Nephron progenitor cell (in vitro differentiated cells): ENCODE measurements around the gene ALG6.

ENCODE experiments used
- DNase-seq: peaks from one replicate; pipeline ENCODE4 v3.0.0; 2021
- H3K27ac Mint-ChIP-seq: 2 replicates; pipeline ENCODE4 v1.8.0; 2021; ENCODE audit warnings: mild to moderate bottlenecking, moderate library complexity, mixed read lengths
- H3K27me3 Mint-ChIP-seq: 2 replicates; pipeline ENCODE4 v1.8.0; 2021; ENCODE audit warnings: mild to moderate bottlenecking, low read depth, mixed read lengths; ENCODE audit not compliant: poor library complexity
- H3K36me3 Mint-ChIP-seq: 2 replicates; pipeline ENCODE4 v1.8.0; 2021; ENCODE audit warnings: low read depth, mixed read lengths
- H3K4me1 Mint-ChIP-seq: 2 replicates; pipeline ENCODE4 v1.8.0; 2021; ENCODE audit warnings: mixed read lengths
- H3K4me3 Mint-ChIP-seq: 2 replicates; pipeline ENCODE4 v1.8.0; 2021; ENCODE audit warnings: mild to moderate bottlenecking, moderate library complexity, mixed read lengths
- H3K9me3 Mint-ChIP-seq: 2 replicates; pipeline ENCODE4 v1.8.0; 2021; ENCODE audit warnings: mild to moderate bottlenecking, moderate library complexity, mixed read lengths
- TF ChIP-seq, protein P1 (sequence below): fragments of 200-600 bp; sonication (generic); IDR thresholded peaks from 2 replicates; pipeline ENCODE4 v1.5.0; 2021; ENCODE audit warnings: antibody characterized with exemption

Gene ALG6

DNA sequence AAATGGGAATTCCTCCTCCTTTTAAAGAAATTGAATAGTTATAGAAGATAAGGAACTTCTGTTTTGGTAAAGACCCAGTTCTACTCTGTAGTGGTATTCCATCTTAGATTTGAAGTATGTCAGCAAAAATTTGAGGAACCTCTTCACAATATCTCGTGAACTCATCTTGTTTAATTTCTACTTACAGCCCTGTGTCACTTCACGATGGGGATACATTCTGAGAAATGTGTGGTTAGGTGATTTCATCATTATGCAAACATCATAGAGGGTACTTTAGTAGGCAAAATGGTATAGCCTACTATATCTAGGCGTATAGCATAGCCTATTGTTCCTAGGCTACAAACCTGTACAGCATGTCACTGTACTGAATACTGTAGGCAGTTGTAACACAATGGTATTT, 36.0 kb downstream of the ALG6 start:
- no peak overlapping the region for H3K27ac Mint-ChIP-seq
- H3K27me3 Mint-ChIP-seq = peaks cover 3% of the 10 kb centered on the region
- H3K9me3 Mint-ChIP-seq = no peaks in the 10 kb centered on the region
- peaks cover 36% of the 10 kb centered on the region for H3K36me3 Mint-ChIP-seq
- no peaks in the 10 kb centered on the region for H3K4me1 Mint-ChIP-seq
- H3K4me3 Mint-ChIP-seq = no peak overlapping the region
- DNase-seq = no peak
- TF ChIP-seq, protein P1, sequence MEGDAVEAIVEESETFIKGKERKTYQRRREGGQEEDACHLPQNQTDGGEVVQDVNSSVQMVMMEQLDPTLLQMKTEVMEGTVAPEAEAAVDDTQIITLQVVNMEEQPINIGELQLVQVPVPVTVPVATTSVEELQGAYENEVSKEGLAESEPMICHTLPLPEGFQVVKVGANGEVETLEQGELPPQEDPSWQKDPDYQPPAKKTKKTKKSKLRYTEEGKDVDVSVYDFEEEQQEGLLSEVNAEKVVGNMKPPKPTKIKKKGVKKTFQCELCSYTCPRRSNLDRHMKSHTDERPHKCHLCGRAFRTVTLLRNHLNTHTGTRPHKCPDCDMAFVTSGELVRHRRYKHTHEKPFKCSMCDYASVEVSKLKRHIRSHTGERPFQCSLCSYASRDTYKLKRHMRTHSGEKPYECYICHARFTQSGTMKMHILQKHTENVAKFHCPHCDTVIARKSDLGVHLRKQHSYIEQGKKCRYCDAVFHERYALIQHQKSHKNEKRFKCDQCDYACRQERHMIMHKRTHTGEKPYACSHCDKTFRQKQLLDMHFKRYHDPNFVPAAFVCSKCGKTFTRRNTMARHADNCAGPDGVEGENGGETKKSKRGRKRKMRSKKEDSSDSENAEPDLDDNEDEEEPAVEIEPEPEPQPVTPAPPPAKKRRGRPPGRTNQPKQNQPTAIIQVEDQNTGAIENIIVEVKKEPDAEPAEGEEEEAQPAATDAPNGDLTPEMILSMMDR = no peak

DNA sequence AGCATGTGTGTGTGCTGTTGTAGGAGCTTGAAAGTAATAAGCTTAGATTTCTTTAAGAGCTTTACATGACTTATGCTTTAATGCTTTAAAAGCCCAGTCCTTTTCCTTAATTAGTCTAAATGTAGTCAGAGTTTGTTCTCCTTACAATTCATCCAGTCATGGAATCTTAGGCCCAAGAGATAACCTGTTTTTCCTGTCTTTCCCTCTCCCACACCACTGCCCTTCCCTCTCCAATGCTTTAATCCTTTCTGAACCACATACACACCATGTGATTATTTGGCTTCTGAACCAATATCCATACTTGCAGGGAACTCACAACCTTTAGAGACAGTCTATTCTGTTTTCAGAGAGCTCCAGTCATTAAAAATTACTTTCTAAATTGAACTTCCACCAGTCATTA, 37.6 kb downstream of the ALG6 start:
- no peaks in the 10 kb centered on the region for H3K4me1 Mint-ChIP-seq
- no peak overlapping the region for H3K4me3 Mint-ChIP-seq
- no peaks in the 10 kb centered on the region for H3K9me3 Mint-ChIP-seq
- peaks cover 3% of the 10 kb centered on the region for H3K27me3 Mint-ChIP-seq
- no peak for DNase-seq
- H3K27ac Mint-ChIP-seq = peak overlapping the region; percentile 17
- TF ChIP-seq, protein P1 = no peak
- peaks cover 23% of the 10 kb centered on the region for H3K36me3 Mint-ChIP-seq

DNA sequence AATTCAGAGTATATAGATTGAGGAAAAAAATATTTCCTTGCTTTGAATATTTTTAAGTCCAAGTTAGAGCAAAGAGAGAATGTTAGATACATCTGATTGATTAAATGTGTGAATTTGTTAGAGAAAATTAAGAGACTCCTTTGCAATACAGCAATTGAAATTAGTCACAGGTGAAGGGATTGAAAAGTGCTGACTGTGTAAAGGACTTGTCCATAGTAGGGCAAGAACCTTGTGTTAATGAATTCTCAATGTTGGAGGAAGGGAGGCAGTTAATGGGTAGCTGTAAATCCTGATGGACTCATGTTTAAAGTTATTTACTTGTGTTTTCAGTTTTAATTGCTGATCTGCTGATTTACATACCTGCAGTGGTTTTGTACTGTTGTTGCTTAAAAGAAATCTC, 38.6 kb downstream of the ALG6 start:
- Mint-ChIP-seq H3K4me3 (no peak overlapping the region), H3K4me1 (no peaks in the 10 kb centered on the region), H3K27ac (no peak overlapping the region), H3K36me3 (peaks cover 15% of the 10 kb centered on the region), H3K27me3 (peaks cover 3% of the 10 kb centered on the region), H3K9me3 (no peaks in the 10 kb centered on the region)
- no peak for DNase-seq
- TF ChIP-seq, protein P1 = no peak

DNA sequence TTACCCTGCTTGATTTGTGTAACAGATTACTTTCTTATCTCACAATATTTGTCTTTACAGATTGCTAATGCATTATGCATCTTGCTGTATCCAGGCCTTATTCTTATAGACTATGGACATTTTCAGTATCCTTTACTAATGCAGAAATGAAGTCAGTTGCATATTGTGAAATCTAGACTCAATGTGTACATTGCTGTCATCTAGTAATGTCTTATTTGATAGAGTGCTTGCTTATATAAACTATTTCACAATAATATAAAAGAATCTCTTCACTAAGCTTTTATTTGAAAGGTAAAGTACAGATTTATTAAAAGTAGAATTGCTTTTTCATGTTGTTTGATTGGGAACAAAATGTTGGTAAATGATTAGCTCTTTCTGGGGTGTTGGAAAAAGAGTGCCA, 39.6 kb downstream of the ALG6 start:
- Mint-ChIP-seq H3K4me3 (no peak overlapping the region), H3K4me1 (no peaks in the 10 kb centered on the region), H3K27me3 (peaks cover 3% of the 10 kb centered on the region), H3K36me3 (peaks cover 8% of the 10 kb centered on the region), H3K9me3 (no peaks in the 10 kb centered on the region), H3K27ac (no peak overlapping the region)
- no peak for DNase-seq
- TF ChIP-seq, protein P1 = no peak

DNA sequence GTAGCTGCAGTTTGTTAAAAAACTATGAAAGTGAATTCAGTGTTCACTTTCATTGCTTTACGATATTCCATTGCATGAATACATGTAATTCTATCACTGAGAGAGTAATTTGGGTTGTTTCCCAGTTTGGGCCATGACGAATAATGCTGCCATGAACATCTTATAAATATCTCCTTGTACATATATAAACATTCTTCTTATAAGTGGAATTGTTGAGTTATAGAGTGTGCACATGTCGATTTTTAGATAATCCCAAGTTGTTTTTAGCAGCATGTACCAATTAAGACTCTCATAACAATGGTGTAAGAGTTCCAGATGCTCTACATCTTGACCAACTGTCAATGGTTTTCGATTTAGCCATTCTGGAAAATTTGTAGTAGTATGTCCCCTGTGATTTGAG, 40.9 kb downstream of the ALG6 start:
- Mint-ChIP-seq H3K36me3 (peaks cover 3% of the 10 kb centered on the region), H3K27ac (no peak overlapping the region), H3K27me3 (peaks cover 3% of the 10 kb centered on the region), H3K4me3 (no peak overlapping the region), H3K9me3 (no peaks in the 10 kb centered on the region), H3K4me1 (no peaks in the 10 kb centered on the region)
- no peak for DNase-seq
- TF ChIP-seq, protein P1 = no peak

DNA sequence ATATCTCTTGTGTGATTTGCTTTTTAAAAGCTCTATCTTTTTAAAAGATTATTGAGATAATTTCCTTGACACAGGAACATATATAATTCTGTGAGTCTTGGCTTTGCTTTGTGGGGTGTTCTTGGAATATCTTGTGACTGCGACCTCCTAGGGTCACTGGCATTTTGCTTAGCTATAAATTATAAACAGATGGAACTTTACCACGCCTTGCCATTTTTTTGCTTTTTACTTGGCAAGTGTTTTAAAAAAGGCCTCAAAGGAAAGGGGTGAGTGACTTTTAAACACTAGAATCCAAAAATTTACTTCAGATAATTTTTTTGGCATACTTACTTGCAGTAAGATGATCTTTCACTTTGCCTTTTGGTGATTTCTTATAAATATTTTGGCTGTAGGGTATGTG, 43.6 kb downstream of the ALG6 start:
- Mint-ChIP-seq H3K36me3 (no peaks in the 10 kb centered on the region), H3K4me3 (no peak overlapping the region)
- no peak for DNase-seq

More for the DNA sequence above, 43.6 kb downstream of the ALG6 start:
- no peaks in the 10 kb centered on the region for H3K4me1 Mint-ChIP-seq
- H3K27me3 Mint-ChIP-seq = peaks cover 3% of the 10 kb centered on the region
- TF ChIP-seq, protein P1 = no peak
- H3K27ac Mint-ChIP-seq = no peak overlapping the region
- H3K9me3 Mint-ChIP-seq = no peaks in the 10 kb centered on the region
